Fibroblast of pulmonary artery (primary cell): ENCODE results near the gene ABCB9.

ENCODE experiments used
- DNase-seq: peaks from one replicate; pipeline ENCODE4 v3.0.0-alpha.2; 2010; ENCODE audit warnings: low read depth
- H3K4me3 ChIP-seq: replicated peaks from 2 replicates; pipeline ENCODE4 v1.5.1; 2011; ENCODE audit warnings: low read depth, mild to moderate bottlenecking, control low read depth, low read length, moderate library complexity
- TF ChIP-seq, protein P1 (sequence below): IDR thresholded peaks from 2 replicates; pipeline ENCODE4 v1.5.1; 2011; ENCODE audit warnings: mild to moderate bottlenecking, control low read depth, low read length, inconsistent platforms; ENCODE audit errors: missing control alignments

The ABCB9 gene

DNA sequence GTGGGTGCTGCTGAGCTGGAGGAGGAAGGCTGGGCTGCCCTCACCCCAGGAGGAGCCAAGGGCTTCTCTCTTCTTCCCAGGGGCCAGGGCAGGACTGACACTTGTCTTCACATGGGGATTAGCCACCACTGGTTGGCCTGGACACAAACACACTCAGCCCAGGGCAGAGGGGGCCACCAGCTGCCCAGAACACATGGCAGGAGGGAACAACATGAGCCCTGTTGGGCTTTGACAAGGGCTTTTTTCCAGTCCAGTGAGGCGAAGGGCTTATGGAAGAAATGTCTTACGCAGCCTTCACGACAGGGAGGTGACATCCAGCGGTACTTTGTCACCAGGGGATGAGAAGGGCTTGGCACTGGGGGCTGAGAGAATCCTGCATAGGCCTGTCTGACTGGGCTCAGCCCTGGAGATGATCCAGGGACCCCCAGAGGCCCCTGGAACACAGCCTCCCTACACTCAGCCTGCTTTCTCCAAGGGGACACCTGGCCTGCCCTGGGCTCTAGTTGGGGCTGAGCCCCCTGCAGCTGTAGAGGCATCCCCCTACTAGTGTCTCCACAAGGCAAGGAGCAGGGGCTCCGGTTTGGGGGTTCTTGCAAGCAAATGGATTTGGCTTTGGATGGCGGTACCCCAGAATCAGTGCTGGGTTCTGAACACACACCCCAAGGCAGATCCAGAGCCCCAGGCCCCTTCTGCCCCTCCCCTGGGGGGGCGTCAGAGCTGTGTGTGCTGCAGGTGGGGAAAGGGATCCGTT, 33.1 kb upstream of the ABCB9 start:
- TF ChIP-seq, protein P1, sequence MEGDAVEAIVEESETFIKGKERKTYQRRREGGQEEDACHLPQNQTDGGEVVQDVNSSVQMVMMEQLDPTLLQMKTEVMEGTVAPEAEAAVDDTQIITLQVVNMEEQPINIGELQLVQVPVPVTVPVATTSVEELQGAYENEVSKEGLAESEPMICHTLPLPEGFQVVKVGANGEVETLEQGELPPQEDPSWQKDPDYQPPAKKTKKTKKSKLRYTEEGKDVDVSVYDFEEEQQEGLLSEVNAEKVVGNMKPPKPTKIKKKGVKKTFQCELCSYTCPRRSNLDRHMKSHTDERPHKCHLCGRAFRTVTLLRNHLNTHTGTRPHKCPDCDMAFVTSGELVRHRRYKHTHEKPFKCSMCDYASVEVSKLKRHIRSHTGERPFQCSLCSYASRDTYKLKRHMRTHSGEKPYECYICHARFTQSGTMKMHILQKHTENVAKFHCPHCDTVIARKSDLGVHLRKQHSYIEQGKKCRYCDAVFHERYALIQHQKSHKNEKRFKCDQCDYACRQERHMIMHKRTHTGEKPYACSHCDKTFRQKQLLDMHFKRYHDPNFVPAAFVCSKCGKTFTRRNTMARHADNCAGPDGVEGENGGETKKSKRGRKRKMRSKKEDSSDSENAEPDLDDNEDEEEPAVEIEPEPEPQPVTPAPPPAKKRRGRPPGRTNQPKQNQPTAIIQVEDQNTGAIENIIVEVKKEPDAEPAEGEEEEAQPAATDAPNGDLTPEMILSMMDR, result no peak
- no peak overlapping the region for H3K4me3 ChIP-seq
- no peak for DNase-seq

- TF ChIP-seq, protein P1, result no peak
- H3K4me3 ChIP-seq, result no peak overlapping the region
- no peak for DNase-seq
Observed at GRCh38 chr12:122998316-122998715, 32.1 kb upstream of the ABCB9 start.

- TF ChIP-seq, protein P1, result no peak
- no peak for DNase-seq
- no peak overlapping the region for H3K4me3 ChIP-seq
Observed at GRCh38 chr12:122997343-122998250, 31.3 kb upstream of the ABCB9 start.

DNA sequence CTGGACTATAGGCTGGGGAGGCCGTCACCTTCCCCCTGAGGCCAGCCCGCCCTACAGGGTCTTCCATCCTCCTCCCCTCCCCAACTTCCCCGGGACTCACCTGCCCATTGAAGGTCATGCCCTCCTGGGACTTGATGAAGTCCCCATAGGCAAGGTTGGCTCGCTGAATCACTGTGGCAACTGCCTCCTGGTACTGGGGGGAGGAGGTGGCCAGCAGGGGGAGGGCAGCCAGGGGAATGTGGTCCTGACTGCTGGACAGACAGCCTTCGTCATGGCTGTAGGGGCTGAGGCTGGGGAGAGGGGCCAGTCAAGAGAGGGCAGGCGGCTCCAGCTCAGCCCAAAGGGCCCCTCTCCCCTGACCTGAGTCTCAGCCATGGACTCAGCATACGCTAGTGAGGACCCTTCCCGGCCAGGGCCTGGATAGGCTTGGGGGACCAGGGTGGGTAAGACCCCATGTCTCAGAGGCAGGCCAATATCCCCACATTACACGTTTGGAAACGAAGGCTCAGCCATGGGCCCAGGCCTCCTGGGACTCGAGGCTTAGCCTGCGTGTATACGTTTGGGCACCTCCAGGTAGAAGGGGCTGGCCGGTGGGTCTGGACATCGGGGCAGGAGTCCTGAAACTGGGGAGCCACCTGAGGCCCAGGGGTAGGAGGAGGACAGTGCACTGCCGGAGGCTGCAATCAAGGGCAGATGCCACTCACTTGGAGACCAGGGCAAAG, 30.5 kb upstream of the ABCB9 start:
- H3K4me3 ChIP-seq, result no peak overlapping the region
- DNase-seq, result no peak
- TF ChIP-seq, protein P1, result no peak

DNA sequence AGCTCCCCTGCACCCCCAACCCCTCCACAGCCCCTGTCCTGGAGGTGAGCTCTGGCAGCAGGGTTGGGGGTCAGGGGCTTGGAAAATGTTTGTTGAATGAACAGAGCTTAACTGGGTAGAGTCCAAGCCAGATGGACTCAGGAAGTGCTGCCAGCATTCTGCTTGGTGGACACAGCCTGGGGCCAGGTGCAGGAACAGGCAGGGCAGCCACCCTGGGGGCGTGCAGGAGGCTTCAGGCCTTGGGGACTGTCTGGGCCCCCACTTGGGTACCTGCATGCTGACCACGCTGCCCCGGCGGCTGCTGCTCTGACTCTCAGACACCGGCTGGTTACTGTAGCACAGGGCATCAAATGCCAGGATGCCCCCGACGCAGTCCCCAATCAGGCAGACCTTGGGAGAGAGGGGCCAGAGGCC, 29.9 kb upstream of the ABCB9 start:
- TF ChIP-seq, protein P1, result no peak
- DNase-seq, result no peak
- no peak overlapping the region for H3K4me3 ChIP-seq

GRCh38 chr12:122995503-122996187, 29.4 kb upstream of the ABCB9 start:
- TF ChIP-seq, protein P1, result no peak
- no peak for DNase-seq
- no peak overlapping the region for H3K4me3 ChIP-seq
